Stimulated activated CD8-positive, alpha-beta memory T cell treated with anti-CD3 and anti-CD28 coated beads, Interleukin-12 subunit alpha, Interleukin-12 subunit beta, amount 100 ng/mL, for 24 hours (primary cell): ENCODE measurements around the gene TBK1.

Experiments
- DNase-seq: peaks from one replicate; pipeline ENCODE4 v3.0.0-alpha.2; 2020; ENCODE audit errors: extremely low read depth

The TBK1 gene

DNA sequence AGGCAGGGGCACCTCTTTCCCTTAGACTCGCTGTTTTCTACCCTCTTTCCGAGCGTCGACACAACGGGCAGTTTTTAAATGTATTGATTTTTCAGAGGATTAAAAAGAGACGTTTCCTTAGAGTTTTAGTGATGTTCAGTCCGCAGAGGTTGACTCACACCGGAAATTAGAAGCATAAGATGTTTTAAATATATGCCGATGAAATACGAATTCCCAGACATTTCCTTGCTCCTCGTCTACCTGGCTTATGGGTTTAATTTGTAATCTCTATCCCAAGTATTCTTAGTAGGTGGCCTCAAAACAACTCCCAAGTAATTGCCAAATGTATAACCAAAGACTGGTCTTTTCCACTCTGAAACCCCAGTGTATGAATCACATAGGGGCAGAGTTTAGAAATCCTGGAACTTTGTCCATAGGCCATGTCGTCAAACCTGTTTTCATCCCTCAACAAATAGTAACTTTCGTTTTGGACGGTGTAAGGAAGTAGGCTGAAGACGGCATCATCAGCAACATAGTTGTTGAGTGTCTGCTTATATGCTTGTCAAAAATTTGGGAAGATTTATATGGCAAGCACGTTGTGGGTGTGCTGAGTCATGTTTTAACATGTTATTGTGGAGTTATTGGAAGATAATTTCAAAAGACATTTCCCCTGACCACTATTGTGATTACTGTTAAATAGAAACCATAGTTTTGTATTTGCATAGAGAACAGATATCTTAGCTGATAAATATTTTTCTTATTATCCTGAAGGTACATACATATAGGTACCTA, 824 bp downstream of the TBK1 start:
- no peak for DNase-seq

DNA sequence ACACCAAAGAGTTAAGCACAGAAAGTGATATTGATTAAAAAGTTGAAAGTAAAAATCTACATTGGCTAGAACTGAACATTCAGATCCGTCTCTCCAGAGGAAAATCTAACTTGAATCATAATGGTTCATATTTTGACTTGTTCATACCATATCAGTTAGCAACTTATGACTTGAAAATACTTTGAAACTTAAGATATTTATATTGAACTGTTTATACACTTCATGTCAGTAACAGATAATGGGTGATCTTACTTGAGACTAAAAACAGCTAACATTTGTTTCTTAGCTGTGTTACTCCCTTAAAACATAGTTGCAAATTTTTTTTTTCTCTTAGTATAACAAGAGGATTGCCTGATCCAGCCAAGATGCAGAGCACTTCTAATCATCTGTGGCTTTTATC, 3.6 kb downstream of the TBK1 start:
- DNase-seq: no peak

DNA sequence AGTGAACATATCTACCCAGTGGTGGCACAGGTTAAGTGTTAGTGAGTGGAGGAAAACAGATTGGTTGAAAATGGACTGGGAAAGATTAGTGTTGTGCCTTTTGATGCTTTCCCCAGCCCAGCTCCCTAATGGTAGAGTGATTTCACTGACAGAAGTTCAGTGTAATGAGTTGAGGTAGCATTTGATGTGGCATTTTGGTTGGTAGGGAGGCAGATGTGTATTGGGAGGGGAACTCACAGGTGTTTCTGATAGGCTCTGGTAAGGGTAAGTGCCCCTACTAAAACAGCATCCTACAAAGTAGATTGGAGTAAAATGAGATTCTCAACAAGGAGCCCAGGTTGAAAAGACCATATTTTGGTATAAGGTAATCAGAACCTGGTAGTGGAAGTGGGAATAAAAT, 4.2 kb downstream of the TBK1 start:
- DNase-seq: no peak

DNA sequence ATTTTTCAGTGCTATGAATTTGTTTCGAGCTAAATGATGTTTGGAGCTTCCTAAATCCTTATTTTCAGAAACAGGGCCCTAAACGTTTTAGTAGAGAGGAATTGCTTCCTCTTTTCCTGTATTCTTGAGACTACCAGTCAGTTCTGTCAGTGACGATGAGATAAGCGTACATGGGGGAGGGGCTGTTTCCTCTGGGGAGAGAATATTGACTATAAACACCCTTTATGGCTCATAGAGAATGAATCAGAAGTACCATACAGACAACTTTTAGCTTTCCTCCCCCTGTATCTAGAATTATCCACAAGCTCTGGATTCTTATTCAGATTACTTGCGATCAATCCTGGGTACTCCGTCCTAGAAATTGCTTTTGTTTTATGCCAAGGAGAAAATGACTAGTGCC, 5.1 kb downstream of the TBK1 start:
- DNase-seq: no peak

DNA sequence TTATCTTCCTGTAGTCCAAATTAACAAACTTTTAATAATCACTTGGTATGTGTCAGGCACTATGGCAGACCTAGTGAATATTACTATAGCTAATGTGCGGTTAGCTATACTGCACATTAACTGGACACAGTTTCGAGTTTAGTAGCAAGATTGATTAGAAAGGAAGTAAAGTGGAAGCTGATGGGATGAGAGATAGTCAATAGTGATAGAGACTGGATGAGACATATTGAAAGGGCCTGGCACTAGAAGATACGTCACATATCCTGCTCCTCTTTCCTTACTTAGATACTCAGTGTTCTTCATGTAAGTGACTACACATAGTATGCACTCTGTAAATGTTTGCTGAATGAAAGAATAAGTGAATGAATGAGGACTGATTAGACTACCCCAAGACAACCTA, 5.5 kb downstream of the TBK1 start:
- no peak for DNase-seq

DNA sequence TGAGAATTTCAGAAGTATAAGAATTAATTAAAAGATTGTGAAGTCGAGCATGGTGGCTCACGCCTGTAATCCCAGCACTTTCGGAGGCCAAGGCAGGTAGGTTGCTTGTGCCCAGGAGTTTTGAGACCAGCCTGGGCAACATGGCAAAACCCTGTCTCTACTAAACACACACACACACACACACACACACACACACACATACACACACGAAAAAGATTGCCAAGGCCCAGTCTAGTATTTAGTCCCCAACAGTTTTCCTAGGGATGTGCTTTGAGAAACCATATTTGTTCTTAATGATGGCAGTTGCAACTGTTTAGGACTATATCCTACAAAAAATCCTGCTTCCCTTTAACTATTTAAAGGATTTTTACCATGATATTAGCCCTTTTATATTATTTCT, 6.0 kb downstream of the TBK1 start:
- no peak for DNase-seq

DNA sequence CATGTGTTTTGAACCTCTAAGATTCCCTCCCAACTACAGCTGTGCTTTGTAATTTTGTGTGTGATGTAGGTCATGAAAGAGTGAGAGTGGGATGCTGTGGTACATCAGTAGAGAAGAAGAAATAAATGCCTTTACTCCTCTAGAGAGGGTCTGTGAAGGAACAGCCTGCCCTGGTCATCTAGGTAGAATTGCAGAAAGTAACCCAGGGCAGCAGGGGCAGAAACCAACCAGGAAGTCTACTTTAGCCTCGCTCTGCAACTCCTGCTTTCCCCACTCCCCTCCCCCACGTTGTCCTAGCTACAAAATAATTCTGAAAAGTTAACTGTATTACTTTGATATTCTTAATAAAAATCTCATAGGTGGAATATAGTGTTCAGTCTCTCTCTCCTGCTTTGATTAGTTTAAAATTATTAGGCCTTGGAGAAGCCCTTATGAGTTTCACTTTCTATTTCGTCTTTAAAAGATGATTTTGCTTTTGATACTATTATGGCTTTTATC, 7.5 kb downstream of the TBK1 start:
- DNase-seq: no peak

DNA sequence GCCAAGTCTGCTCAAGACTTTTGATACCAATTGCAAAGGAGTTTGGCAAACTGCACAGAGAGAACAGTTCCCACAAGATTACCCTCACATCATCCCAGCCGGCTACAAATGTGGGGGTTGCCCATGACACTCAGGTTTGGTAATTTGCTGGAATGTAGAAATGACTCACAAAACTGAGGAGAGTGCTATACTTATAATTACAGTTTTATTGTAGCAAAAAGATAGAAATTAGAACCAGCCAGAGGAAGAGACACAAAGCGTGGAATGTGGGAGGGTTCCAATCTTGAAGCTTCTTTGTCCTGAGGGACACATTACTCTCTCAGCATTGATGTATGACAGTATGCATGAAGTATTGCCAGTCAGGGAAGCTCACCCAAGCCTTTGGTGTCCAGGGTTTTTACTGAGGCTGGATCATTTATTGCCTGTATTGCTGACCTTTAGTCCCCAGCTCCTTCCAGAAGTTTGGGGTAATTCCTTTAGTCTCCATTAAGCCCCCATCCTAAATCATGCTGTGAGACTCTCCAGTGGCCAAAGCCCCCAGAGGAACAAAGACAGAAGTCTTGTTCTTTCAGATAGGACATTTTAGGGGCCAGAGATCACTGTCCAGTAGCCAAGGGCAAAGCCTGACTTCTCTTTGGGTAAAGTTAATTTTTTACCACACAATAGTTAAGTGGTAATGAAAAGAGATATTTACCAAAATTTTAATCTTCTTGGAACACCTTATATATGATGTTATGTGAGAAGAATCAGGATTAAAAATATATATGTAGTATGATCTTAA, 9.9 kb downstream of the TBK1 start:
- DNase-seq: no peak

DNA sequence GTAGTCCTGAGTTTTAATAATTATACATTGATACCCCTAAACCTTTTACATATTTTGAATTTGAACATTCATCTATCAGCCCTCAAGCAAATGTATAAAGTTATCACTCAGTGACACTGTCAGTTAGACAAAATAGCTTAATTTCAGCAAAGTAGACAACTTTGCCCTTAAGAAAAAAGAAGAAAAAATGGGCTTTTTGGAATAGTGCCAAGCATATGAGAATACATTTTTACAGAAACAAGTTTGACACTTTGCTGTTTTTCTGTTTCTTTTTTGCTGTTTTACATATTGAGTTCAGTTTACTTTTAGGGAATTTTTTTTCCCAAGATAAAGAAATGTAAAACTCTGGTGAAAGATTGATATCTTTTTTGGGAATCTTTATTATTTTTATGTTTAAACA, 14.3 kb downstream of the TBK1 start:
- no peak for DNase-seq

DNA sequence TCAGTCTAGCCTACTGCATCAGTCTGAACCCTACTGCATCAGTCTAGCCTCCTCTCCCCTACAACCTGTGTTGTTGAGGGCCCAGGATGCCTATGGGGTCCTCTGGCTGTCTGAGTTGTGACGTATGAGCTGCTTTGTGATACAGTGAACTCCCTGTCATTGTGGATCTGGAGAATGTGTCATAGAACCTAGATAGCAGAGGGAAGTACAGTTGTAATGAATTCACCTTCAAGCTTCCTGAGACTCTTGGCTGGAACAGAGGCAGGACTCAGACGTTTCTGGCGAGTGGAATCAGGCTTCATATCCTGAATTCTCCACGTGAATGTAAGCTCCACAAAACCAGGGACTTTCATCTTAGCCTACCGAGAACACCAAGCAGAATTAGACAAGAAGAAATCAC, 17.0 kb downstream of the TBK1 start:
- DNase-seq: no peak

DNA sequence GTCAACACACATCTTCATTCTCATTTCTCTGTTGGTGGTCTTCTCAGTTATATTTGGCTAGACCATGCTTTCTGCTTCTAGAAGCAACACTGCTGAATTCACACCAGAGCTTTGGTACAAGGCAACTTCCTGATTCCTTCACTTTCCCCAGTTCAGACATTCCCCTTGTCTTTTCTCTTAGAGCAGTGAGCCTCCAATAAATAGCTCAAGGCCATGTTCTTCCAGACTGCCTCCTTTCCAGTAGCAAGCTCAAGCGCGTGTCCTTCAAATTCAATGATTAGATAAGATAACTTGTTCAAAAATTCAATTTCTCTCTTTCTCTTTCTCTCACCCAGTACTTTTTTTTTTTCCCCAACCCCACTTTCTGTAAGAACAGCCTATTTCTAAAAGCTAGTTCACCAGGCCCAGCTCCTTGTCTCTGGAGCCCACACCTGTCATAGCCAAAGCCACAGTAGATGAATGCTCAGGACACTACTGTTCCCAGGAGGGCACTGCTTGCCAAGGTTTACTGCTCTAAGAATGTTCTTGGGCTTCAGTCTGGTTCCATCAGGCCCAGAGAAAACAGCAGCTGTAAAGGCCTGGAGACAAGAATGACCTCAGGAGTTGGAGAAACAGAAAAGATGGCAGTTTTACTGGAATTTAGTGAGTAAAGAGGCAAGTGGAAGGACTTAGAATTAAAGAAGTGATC, 17.7 kb downstream of the TBK1 start:
- DNase-seq: no peak

DNA sequence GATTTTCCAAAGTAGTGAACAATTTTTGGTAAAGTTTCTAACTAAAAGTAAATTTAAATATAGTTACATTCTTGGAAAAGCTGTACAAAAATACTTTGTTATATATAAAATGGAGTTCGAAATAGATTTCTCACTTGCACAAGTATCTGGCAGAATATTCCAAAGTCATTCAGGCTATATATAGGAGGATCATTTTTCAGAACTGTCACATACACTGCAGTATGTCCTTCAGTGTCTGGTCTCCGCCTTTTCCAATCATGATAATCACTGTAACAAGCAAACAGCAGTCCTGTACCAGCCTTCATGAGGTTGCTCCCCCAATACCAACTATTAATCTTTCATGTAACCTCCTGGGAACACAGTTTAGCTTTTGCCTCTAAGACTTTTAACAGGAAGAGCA, 18.6 kb downstream of the TBK1 start:
- DNase-seq: no peak

DNA sequence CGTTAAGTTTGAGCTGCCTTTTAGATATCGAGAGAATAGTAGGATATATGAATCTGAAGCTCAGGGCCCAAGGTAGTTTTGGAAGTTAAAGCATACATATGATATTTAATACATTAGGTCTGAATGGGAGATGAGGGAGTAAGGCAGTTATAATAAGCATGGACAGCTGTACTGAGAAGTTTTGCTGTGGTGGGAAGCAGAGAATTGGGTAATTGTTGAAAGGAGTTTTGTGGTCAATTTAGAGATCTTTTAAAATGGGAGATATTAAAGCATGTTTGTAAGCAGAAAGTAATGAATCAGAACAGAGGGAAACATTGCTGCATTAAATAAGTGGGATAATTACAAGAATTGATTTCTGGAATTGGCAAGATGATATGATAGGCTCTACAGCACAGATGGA, 21.3 kb downstream of the TBK1 start:
- no peak for DNase-seq

DNA sequence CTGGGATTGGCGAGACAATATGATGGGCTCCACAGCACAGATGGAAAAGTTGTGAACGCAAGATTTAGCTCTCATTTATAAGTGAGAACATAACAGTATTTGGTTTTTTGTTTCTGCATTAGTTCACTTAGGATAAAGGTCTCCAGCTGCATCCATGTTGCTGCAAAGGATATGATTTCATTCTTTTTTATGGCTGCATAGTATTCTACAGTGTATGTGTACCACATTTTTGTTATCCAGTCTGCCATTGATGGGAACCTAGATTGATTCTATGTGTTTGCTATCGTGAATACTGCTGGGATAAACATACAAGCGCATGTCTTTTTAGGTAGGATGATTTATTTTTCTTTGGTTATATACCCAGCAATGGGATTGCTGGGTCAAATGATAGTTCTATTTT, 23.6 kb downstream of the TBK1 start:
- DNase-seq: no peak

DNA sequence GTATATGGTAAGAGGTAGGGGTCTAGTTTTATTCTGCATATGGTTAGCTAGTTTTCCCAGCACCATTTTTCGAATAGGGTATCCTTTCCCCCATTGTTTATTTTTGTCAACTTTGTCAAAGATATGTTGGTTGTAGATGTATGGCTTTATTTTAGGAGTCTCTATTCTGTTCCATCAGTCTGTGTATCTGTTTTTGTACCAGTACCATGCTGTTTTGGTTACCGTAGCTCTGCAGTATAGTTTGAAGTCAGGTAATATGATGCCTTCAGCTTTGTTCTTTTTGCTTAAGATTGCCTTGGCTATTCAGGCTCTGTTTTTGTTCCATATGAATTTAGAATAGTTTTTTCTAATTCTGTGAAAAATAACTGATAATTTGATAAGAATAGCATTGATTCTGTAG, 24.9 kb downstream of the TBK1 start:
- no peak for DNase-seq

DNA sequence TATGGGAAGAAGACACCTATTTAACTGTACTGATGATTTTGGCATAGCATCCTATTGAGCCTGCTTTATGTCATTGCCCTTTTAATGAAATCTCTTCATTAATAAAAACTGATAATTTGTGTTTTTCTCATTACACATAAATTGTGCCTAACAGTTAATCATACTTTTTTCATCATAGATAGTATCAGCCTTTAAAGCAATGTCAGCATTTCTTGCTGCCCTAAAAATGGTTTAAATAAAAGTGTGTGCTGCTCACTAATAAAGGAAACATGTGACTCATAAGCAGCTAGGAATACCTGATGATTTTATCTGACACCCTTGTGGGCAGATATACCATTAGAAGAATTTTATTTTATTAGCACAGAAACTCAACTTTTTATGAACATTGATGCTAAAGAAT, 26.7 kb downstream of the TBK1 start:
- DNase-seq: no peak

DNA sequence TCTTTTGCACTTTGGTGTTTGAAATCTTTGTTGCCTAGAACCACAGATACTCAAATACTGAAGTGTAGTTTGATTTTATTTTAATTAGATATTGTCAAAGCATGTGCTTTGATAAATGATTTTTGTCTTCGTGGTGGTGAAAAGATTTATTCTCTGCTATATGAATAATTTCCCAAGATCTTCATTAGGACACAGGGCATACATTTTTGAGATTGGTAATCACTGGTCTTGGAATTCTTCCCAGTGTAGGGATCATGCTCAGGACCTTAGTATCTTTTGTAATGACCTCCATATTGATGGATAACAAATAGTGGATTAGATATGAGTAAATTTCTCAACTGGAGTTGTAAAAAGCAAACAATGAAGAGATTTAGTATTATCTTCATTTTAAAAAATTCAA, 28.2 kb downstream of the TBK1 start:
- DNase-seq: no peak

DNA sequence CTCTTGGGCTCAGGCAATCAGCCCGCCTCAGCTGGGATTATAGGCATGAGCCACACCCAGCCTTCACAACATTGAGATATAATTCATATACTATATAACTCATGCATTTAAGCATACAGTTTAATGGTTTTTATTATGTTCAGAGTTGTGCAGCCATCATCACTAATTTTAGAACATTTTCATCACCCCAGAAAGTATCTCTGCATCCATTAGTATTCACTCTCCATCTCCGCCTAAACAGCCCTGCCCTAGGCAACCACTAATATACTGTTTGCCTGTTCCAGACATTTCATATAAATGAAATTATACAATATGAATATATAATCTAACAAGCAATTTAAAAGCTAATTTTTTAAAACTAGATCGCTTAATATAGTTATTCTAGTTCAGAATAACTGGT, 34.7 kb downstream of the TBK1 start:
- DNase-seq: no peak

DNA sequence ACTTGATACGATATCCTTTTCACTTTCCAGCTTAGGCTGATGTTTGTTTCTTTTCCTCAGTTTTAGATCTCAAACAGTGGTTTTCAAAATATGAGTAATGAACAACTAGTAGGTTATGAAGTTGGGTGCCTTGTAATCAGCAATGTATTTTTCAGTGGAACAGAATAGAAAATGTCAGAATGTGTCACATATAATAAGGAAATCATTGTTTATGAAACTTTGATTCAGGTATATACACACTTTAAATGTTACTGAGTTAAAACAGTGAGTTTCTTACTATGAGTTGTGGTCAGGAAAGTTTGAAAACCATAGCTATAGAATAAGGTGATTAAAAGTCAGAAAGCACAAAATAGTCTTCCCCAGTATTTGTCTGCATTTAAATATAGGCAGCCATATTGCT, 39.8 kb downstream of the TBK1 start:
- no peak for DNase-seq

DNA sequence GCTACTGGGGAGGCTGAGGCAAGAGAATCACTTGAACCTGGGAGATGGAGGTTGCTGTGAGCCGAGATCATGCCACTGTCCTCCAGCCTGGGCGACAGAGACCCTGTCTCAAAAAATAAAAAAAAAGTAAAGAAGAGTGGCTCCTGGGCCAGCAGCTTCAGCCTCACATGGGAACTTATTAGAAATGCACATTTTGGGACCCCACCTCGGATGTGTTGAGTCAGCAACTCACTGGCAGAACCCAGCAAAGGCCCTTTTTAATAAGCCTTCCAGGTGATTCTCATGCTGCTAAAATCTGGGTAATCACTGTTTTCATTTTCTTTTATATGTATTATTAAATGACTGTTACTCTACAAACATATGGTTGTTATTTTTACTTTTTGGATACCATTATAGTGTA, 41.6 kb downstream of the TBK1 start:
- DNase-seq: no peak

DNA sequence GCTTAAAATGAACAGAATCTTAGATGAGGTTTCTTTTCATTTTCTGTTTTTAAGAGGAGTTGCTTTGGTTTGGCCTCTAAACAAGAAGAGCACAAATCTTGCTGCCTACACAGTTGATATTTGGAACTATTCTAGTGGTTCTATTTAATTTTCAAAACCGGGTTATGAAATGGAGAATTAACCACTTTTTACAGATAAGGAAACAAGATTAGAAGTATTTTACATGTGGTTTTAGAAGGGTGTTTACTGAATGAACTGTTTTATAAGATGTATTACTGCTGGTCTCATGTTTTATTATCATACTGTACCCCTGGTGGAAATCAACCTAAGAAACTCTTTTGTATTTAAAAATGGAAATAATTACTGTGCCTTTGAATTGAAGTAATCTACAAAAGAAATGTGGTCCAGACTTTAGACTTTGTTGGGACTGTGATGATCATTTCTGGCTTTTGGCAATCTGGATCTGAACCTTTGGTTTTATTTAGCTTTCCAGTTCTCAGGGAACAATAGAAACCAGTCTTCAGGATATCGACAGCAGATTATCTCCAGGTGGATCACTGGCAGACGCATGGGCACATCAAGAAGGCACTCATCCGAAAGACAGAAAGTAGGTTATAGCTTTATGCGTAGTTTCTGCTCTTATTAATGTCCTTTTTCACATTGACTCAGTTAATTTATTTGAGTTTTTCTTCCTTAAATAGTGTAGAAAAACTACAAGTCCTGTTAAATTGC, 43.2 kb downstream of the TBK1 start:
- no peak for DNase-seq

DNA sequence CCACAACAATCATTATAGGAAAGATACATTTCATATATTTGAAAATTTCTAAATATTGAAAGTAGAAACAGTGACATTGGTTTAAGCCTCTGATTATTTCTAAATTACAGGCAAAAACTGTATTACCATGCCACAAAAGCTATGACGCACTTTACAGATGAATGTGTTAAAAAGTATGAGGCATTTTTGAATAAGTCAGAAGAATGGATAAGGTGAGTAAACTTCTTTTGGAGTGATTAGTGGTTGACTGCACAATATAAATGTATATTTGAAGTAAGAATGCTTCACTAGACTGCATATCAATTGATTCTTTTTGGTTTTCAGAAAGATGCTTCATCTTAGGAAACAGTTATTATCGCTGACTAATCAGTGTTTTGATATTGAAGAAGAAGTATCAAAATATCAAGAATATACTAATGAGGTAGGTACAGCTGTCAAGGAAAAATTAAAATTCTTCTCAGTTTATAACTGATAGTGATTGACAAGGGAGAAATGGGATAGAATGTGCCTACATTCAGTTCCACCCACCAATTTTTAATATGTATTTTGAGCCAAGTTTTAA, 45.0 kb downstream of the TBK1 start:
- DNase-seq: no peak
